Kasumi-1 (cell line): Measurements from ENCODE around the gene ARHGAP26.

Source experiments
- DNase-seq, 2 experiments: peaks; one replicate each; lab custom pipeline; 2025; lab: John Stamatoyannopoulos, UW

Gene ARHGAP26

DNA sequence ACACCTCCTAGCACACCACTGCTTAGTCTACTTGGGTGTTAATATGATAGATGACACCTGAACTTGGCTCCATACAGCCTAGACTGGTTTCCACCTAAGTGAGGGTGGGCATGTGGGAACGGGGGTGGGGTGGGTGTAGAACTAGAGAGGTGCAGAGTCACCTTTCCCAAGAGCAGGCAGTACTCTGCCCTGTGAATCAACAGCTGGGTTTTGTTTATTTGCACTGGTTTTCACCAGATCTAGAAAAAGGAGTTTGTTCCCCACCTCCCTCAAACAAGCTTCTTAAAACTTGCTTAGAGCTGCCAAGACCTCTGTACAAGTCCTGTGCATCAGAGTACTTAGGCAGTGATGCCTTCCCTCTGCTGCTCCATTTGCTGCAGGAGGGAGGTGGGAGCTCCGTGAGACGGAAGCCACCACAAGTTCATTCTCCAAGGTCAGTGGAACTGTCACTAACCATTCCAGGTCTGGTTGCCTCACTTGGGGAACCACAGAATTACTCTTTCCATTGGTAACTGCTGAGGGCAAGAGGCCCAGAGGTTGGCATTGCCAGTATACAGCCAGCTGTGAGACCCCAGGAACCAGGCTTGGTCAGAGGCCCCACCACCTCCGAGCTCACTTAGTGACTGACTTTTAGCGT lies 469.8 kb downstream of the ARHGAP26 start:
- no peak for DNase-seq

- no peak for DNase-seq
Observed at GRCh38 chr5:143241892-143242291, 471.7 kb downstream of the ARHGAP26 start.

DNA sequence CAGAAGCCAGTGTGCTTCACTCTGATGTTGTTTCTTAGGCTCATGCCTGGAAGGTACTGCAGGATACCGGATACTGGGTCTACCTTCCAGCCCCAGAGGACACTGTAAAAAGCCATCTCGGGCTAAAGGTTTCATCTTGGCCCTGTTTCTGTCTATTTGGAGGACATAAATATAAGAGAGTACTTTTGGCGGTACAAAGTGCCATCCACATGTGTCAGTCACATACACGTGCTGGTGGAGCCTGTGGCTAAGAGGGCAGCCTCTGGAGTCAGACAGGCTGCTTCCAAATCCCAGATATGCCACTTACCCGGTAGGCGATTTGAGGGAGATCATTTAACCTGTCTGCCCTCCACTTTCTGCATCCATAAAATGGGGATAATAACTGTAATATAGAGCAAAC lies 472.9 kb downstream of the ARHGAP26 start:
- DNase-seq = no peak

DNA sequence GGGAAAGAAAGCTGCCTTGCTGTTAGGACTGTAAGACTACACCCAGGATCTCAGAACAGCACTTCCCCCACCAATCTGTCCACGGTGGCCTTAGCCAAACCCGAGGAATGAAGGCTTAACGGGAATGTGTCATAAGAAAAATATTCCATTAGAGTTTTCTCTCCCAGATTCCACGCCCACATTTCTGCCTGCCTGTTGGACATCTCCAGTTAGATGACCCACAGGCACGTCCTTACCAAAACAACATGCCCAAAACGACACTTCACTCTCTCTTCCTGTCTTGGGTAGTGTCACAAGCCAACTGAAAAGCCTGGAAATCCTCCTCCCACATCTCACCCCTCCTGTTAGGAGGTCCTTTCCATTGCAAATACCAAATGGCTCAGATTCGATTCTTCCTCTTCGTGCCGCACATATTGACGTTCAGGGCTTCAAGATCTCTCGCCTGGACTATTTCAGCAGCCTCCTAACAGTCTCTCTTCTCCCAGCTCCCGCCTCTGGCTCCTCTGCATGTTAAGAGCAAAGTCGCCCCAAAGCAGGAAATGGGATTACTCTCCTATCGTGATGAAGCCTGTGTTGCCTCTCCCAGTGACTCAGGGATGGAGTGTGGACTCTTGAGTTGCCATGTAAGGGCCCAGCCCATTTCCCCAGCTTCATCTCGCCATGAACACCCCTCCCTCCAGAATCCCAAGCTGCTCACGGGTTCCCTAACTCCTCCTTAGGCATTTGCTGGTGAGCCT lies 474.0 kb downstream of the ARHGAP26 start:
- no peak for DNase-seq

- DNase-seq = no peak
Observed at GRCh38 chr5:143244990-143245389, 474.8 kb downstream of the ARHGAP26 start.

DNA sequence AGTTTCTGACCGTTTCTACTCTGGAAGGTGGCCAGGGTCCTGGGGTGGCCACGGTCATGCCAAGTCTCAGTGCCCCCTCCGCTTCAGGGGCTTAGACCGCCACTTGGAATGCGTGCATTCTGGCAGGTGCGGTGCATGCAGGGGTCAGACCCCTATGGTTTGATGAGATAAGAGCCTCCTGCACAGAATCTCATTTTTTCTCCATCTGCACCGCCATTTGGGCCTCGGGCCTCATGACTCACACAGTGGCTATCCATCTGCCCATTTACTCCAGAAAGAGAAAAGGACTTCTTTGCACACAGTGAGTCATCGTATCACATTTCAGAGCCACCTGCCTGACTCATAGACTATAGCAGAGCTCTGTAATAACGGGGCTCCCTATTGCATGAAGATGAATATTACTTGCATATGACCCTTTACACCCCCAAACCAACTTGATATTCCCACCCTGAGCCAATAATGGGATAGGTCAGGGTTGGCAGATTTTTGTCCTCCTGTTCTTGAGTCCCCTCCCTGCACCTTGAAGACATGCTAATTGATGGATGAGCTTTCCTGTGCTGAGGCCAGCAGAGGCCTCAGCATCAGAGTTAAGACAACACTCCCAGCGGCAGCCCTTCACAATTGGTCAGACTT lies 475.9 kb downstream of the ARHGAP26 start:
- no peak for DNase-seq

DNA sequence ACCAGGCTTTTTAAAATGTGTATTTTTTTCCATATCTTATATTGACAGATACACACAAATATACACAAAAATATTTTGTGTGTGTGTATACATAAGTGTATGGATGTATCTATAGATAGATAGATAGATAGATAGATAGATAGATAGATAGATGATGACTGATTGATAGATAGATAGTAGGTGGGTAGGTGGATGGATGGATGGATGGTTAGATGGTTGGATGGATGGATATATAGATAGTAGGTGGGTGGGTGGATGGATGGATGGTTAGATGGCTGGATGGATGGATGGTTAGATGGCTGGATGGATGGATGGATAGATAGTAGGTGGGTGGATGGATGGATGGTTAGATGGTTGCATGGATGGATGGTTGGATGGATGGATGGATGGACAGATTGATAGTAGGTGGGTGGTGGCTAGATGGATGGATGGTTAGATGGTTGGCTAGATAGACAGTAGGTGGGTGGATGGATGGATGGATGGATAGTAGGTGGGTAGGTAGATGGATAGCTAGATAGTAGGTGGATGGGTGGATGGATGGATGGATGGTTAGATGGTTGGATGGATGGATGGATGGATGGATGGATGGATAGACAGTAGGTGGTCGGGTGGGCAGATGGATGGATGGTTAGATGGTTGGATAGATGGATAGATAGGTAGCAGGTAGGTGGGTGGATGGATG lies 477.1 kb downstream of the ARHGAP26 start:
- DNase-seq = no peak

DNA sequence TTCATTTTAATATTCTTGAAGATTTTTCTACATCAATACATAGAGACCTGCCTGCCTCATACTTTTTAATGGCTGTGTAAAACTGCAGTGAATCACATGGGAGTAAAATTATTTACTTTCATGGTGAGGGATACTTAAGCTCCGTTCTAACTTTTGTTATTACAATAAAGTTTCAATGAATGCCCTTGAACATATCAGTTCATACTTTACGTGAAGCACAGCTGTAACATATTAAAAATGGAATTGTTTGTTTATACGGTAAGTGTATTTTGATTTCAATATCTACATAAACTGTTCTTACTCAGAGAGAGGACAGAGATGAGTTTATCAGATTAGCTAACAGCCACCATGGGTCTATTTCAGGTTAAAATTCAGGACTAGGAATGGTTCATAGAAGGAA lies 478.2 kb downstream of the ARHGAP26 start:
- no peak for DNase-seq

GRCh38 chr5:143248822-143249579 lies 478.8 kb downstream of the ARHGAP26 start:
- DNase-seq = no peak

DNA sequence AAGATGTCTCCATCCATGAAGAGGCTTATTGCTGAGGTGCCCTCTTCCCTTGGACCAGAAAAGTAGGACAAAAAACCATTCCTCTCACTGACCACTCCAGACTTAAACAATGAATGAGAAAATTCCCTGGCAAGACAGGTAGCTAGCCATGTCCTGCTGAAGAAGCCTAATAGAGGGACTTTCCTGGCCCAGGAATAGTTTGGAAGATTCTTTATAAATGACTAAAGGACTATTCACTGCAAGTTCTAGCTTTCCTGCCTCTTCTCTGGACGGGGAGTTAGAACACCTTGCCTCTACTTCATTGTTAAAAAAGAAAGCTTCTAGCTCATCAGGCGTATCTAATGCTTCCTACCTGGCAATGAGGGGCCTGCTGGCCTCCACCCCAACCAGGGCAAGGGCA lies 479.7 kb downstream of the ARHGAP26 start:
- DNase-seq = no peak

GRCh38 chr5:143251190-143251589 lies 481.0 kb downstream of the ARHGAP26 start:
- no peak for DNase-seq

- no peak for DNase-seq
Observed at GRCh38 chr5:143251946-143252345, 481.8 kb downstream of the ARHGAP26 start.

- no peak for DNase-seq
Observed at GRCh38 chr5:143254819-143255218, 484.6 kb downstream of the ARHGAP26 start.

- DNase-seq = no peak
Observed at GRCh38 chr5:143258559-143259253, 488.5 kb downstream of the ARHGAP26 start.

GRCh38 chr5:143259254-143259605 lies 489.1 kb downstream of the ARHGAP26 start:
- no peak for DNase-seq

- no peak for DNase-seq
Observed at GRCh38 chr5:143261748-143262392, 491.7 kb downstream of the ARHGAP26 start.

DNA sequence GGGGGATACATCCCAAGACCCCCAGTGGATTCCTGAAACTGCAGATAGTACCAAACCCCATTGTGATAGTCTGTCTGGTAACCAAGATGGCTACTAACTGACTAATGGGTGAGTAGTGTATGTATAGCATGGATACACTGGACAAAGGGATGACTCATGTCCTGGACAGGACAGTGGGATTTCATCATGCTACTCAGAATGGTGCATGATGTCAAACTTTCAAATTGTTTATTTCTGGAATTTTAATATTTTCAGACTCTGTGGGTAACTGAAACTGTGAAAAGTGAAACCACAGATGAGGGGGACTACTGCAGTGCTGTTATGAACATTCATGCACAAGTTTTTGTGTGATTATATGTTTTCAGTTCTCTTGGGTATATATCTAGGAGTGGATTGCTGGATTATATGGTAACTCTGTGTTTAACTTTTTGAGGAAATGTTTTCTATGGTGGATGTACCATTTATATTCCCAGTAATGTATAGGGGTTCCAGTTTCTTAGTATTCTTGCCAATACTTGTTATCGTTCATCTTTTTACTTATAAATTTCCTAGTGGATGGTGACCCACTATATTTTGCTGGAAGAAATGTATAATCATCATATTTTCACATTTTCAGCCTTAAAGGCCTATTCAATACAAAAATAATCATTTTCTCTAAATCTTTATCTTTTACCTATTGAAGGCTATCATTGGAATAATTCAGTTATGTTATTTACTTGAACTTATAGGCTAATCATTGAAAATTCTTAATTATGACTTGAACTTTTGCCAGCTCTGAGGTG lies 492.4 kb downstream of the ARHGAP26 start:
- DNase-seq = no peak

DNA sequence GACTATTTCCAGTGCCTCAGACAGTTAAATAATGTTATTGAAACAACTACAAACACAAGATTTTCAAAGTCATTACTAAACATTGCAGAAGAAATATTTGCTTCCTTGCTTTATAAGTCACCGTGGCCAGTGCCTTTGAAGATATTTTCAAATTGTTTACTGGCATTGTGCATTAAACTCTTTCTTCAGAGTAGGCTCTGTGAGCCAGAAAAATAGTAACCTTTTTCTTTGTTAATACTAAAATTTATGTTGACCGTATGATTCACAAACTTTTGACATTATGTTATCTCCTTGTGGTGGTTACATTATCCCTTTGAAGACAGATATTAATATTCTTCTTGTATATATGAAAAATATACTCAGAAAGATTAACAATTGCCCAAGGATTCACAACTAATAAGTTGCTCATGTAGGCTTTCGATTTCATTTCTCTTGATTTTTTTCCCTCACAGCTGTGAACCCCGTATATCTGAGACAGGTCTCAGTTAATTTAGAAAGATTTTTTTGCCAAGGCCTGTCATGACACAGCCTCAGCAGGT lies 493.2 kb downstream of the ARHGAP26 start:
- no peak for DNase-seq

- no peak for DNase-seq
Observed at GRCh38 chr5:143265995-143266394, 495.8 kb downstream of the ARHGAP26 start.

DNA sequence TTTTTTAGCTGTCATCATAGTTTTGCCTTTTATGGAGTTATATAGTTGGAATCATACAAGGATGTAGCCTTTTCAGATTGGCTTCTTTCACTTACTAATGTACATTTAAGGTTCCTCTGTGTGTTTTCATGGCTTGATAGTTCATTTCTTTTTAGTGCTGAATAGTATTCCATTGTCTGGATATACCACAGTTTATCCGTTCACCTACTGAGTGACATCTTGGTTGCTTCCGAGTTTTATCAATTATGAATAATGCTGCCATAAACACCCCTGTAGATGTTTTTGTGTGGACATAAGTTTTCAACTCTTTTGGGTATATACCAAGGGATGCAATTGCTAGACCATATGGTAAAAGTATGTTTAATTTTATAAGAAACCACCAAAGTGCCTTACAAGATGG lies 497.0 kb downstream of the ARHGAP26 start:
- DNase-seq = no peak
